WTC11 (cell line): Measurements from ENCODE around the gene PPP1R10. TPM values are rescaled to one million over a fixed set of nuclear protein-coding genes. Genes with fewer than 3 reads are reported as not detected.

Source experiments
- ATAC-seq: fragments of 200-7000 bp; cut with Tn5 transposase; 2 replicates; pipeline ENCODE4 v1.10.0; 2021; ENCODE audit warnings: mild to moderate bottlenecking, moderate library complexity
- CTCF ChIA-PET: fragments of 300-600 bp; sonication (Branson Sonifier 250); formaldehyde crosslinking; loops from one replicate; lab custom pipeline; 2021; ENCODE audit warnings: antibody characterized with exemption; lab: Charles Lee
- POLR2A ChIA-PET: fragments of 350-600 bp; sonication (Branson Sonifier 250); formaldehyde crosslinking; loops from one replicate; lab custom pipeline; 2021; ENCODE audit warnings: antibody characterized with exemption; lab: Charles Lee
- DNase-seq: peaks from one replicate; pipeline ENCODE4 v3.0.0; 2021; ENCODE audit warnings: low spot score
- H3K27ac Mint-ChIP-seq: 2 replicates; pipeline ENCODE4 v1.8.0; 2021; ENCODE audit warnings: mixed read lengths
- H3K27me3 Mint-ChIP-seq: 2 replicates; pipeline ENCODE4 v1.8.0; 2021; ENCODE audit warnings: low read depth, mild to moderate bottlenecking, moderate library complexity, mixed read lengths
- H3K36me3 Mint-ChIP-seq: 2 replicates; pipeline ENCODE4 v1.8.0; 2021; ENCODE audit warnings: mixed read lengths
- H3K4me1 Mint-ChIP-seq: 2 replicates; pipeline ENCODE4 v1.8.0; 2022; ENCODE audit warnings: mixed read lengths
- H3K4me3 Mint-ChIP-seq: 2 replicates; pipeline ENCODE4 v1.8.0; 2021; ENCODE audit warnings: mild to moderate bottlenecking, moderate library complexity, mixed read lengths
- H3K9me3 Mint-ChIP-seq: 2 replicates; pipeline ENCODE4 v1.8.0; 2021; ENCODE audit warnings: mixed read lengths
- FOXK1 ChIP-seq: sonication (generic); formaldehyde crosslinking; IDR thresholded peaks from 2 replicates; pipeline ENCODE4 v1.8.0; 2022; ENCODE audit warnings: mild to moderate bottlenecking, moderate library complexity, missing genetic modification reagents
- FOXP1 ChIP-seq: sonication (generic); formaldehyde crosslinking; IDR thresholded peaks from 2 replicates; pipeline ENCODE4 v1.8.0; 2022; ENCODE audit warnings: missing genetic modification reagents, mild to moderate bottlenecking, moderate library complexity, borderline replicate concordance
- GABPB1 ChIP-seq: sonication (generic); formaldehyde crosslinking; IDR thresholded peaks from 2 replicates; pipeline ENCODE4 v1.8.1; 2023; ENCODE audit warnings: mild to moderate bottlenecking, missing genetic modification reagents
- IRF1 ChIP-seq: sonication (generic); formaldehyde crosslinking; IDR thresholded peaks from 2 replicates; pipeline ENCODE4 v1.8.0; 2023; ENCODE audit warnings: missing genetic modification reagents
- IRF2 ChIP-seq: sonication (generic); formaldehyde crosslinking; IDR thresholded peaks from 2 replicates; pipeline ENCODE4 v1.8.0; 2022; ENCODE audit warnings: low read depth, missing genetic modification reagents, borderline replicate concordance
- JUN ChIP-seq: sonication (generic); formaldehyde crosslinking; IDR thresholded peaks from 2 replicates; pipeline ENCODE4 v1.8.0; 2023; ENCODE audit warnings: mild to moderate bottlenecking, missing genetic modification reagents
- NFE2L1 ChIP-seq: sonication (generic); formaldehyde crosslinking; IDR thresholded peaks from 2 replicates; pipeline ENCODE4 v1.8.1; 2023; ENCODE audit warnings: missing genetic modification reagents
- NFYB ChIP-seq: sonication (generic); formaldehyde crosslinking; conservative IDR thresholded peaks from 2 replicates; pipeline ENCODE4 v1.8.0; 2022; ENCODE audit warnings: low read depth, missing genetic modification reagents
- NR1H2 ChIP-seq: sonication (generic); formaldehyde crosslinking; IDR thresholded peaks from 2 replicates; pipeline ENCODE4 v1.9.0; 2021; ENCODE audit warnings: mild to moderate bottlenecking, moderate library complexity, missing genetic modification reagents
- NR2C2 ChIP-seq: sonication (generic); formaldehyde crosslinking; IDR thresholded peaks from 2 replicates; pipeline ENCODE4 v1.8.0; 2022; ENCODE audit warnings: mild to moderate bottlenecking, missing genetic modification reagents
- NR3C1 ChIP-seq: sonication (generic); formaldehyde crosslinking; conservative IDR thresholded peaks from 2 replicates; pipeline ENCODE4 v1.8.1; 2023; ENCODE audit warnings: low read depth, mild to moderate bottlenecking, missing genetic modification reagents
- OVOL2 ChIP-seq: fragments of 250-450 bp; sonication (Bioruptor Pico); IDR thresholded peaks from 2 replicates; pipeline ENCODE4 v1.9.0; 2021; ENCODE audit warnings: mild to moderate bottlenecking, borderline replicate concordance
- PRRX2 ChIP-seq: fragments of 250-450 bp; sonication (Bioruptor Pico); IDR thresholded peaks from 2 replicates; pipeline ENCODE4 v1.8.0; 2021; ENCODE audit warnings: mild to moderate bottlenecking
- SMAD4 ChIP-seq: sonication (generic); formaldehyde crosslinking; IDR thresholded peaks from 2 replicates; pipeline ENCODE4 v1.8.0; 2022; ENCODE audit warnings: mild to moderate bottlenecking, missing genetic modification reagents
- SP1 ChIP-seq: sonication (generic); formaldehyde crosslinking; conservative IDR thresholded peaks from 2 replicates; pipeline ENCODE4 v1.8.1; 2022; ENCODE audit warnings: missing genetic modification reagents
- TEAD4 ChIP-seq: sonication (generic); formaldehyde crosslinking; IDR thresholded peaks from 2 replicates; pipeline ENCODE4 v1.8.0; 2022; ENCODE audit warnings: mild to moderate bottlenecking, missing genetic modification reagents
- ZBTB43 ChIP-seq: sonication (generic); formaldehyde crosslinking; IDR thresholded peaks from 2 replicates; pipeline ENCODE4 v1.8.1; 2023; ENCODE audit warnings: mild to moderate bottlenecking, missing genetic modification reagents
- ZNF138 ChIP-seq: sonication (generic); formaldehyde crosslinking; conservative IDR thresholded peaks from 2 replicates; pipeline ENCODE4 v1.8.1; 2022; ENCODE audit warnings: mild to moderate bottlenecking, moderate library complexity, missing genetic modification reagents
- ZNF263 ChIP-seq: sonication (generic); formaldehyde crosslinking; IDR thresholded peaks from 2 replicates; pipeline ENCODE4 v1.8.1; 2022; ENCODE audit warnings: low read depth, mild to moderate bottlenecking, moderate library complexity, missing genetic modification reagents
- total RNA-seq: library from RNA; stranded (reverse); gene quantifications from 3 replicates; pipeline ENCODE4 v1.2.3, GENCODE V29; 2021
- TF ChIP-seq, protein P1 (sequence below): sonication (generic); formaldehyde crosslinking; IDR thresholded peaks from 2 replicates; pipeline ENCODE4 v1.8.0; 2022; ENCODE audit warnings: mild to moderate bottlenecking, missing genetic modification reagents
- TF ChIP-seq, protein P2 (sequence below): sonication (generic); formaldehyde crosslinking; IDR thresholded peaks from 2 replicates; pipeline ENCODE4 v1.8.1; 2023; ENCODE audit warnings: mild to moderate bottlenecking, missing genetic modification reagents
- TF ChIP-seq, protein P3 (sequence below): sonication (generic); formaldehyde crosslinking; IDR thresholded peaks from 2 replicates; pipeline ENCODE4 v1.8.1; 2023; ENCODE audit warnings: mild to moderate bottlenecking, missing genetic modification reagents, borderline replicate concordance
- TF ChIP-seq, protein P4 (sequence below): sonication (generic); formaldehyde crosslinking; IDR thresholded peaks from 2 replicates; pipeline ENCODE4 v1.8.1; 2023; ENCODE audit warnings: mild to moderate bottlenecking, missing genetic modification reagents, moderate library complexity

Gene PPP1R10
- total RNA-seq, 1 experiment from 2014 or later, result 83.1 TPM

GRCh38 chr6:30557683-30557981 is 59.4 kb downstream of the PPP1R10 start:
- peak overlapping the region; percentile 99 for H3K27ac Mint-ChIP-seq
- no peaks in the 10 kb centered on the region for H3K9me3 Mint-ChIP-seq
- H3K4me1 Mint-ChIP-seq, result peaks cover 20% of the 10 kb centered on the region
- no peaks in the 10 kb centered on the region for H3K27me3 Mint-ChIP-seq
- ChIA-PET POLR2A (interaction anchor here (1.3 kb wide), 1 partner anchor 57 kb away, joined by 5 read pairs; no protein-coding TSS in a partner anchor), CTCF (interaction anchor here (1.1 to 1.6 kb wide), 3 partner anchors 13 to 74 kb away, joined by 3 to 13 read pairs (median 4); no protein-coding TSS in a partner anchor)
- peak overlapping the region; percentile 92 for H3K4me3 Mint-ChIP-seq
- ATAC-seq, result no peak
- peaks cover 37% of the 10 kb centered on the region for H3K36me3 Mint-ChIP-seq
- TF ChIP-seq TEAD4 (CRISPR knock-in tag), result no peak
- no peak for TF ChIP-seq NR3C1 (CRISPR knock-in tag)
- no peak for TF ChIP-seq IRF1
- TF ChIP-seq, protein P1, sequence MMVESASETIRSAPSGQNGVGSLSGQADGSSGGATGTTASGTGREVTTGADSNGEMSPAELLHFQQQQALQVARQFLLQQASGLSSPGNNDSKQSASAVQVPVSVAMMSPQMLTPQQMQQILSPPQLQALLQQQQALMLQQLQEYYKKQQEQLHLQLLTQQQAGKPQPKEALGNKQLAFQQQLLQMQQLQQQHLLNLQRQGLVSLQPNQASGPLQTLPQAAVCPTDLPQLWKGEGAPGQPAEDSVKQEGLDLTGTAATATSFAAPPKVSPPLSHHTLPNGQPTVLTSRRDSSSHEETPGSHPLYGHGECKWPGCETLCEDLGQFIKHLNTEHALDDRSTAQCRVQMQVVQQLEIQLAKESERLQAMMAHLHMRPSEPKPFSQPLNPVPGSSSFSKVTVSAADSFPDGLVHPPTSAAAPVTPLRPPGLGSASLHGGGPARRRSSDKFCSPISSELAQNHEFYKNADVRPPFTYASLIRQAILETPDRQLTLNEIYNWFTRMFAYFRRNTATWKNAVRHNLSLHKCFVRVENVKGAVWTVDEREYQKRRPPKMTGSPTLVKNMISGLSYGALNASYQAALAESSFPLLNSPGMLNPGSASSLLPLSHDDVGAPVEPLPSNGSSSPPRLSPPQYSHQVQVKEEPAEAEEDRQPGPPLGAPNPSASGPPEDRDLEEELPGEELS (CRISPR knock-in tag), result no peak
- no peak for DNase-seq

DNA sequence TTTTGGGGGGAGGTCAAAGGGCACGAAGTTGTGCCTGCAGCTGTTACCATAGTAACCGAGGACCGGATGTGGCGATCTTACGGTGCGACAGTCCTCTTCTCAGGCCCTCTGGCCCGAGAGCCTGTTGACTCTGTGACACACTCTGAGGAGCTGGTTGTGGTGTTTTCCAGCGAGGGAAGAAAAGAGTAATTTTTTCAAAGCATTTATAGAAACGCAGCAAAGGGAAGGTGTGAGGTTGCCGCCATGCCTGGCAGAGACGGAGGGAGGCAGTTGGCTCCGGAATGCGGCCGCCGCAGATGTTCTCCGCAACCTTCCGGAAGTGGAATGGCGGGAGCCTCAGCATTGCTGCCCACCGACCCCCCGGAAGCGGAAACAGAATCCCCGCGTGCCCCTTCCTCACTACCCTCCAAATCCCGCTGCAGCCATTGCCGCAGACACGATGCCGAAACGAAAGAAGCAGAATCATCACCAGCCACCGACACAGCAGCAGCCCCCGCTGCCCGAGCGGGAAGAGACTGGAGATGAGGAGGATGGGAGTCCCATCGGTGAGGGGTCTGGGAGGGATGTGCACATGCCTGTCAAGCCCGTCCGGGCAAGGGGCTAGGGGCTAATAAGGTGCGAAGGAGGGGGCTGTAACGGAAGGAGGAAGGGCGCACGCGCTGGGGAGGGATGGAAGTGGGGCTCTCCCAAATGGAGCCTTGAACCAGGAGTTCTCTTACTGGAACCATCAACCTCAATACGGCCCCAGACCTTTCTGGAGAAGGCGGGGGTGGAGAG is 59.9 kb downstream of the PPP1R10 start, which contains the start of gene PRR3:
Gene PRR3, plus strand, starts transcription at position 390 of the 777 bp plus-strand sequence. Its CDS starts 50 bp downstream, at position 440.
- POLR2A ChIA-PET, result interaction anchor here (0.6 to 1.3 kb wide), 6 partner anchors 8 to 160 kb away, joined by 3 to 9 read pairs (median 4); partner anchors contain the start of genes ABCF1 and MDC1
- peak; percentile 89 for DNase-seq
- Mint-ChIP-seq H3K27ac (peak within 1 kb of the TSS; percentile 99), H3K4me1 (peaks cover 20% of the 10 kb centered on the region), H3K27me3 (no peaks in the 10 kb centered on the region), H3K9me3 (no peaks in the 10 kb centered on the region), H3K4me3 (peak within 1 kb of the TSS; percentile 92), H3K36me3 (peaks cover 37% of the 10 kb centered on the region)
- ATAC-seq, result peak; percentile 59
- CTCF ChIA-PET, result interaction anchor here (1.1 to 1.6 kb wide), 4 partner anchors 12 to 90 kb away, joined by 3 to 13 read pairs (median 4); no protein-coding TSS in a partner anchor
- peak; percentile 90 for TF ChIP-seq FOXK1 (CRISPR knock-in tag)
- peak; percentile 83 for TF ChIP-seq NR2C2 (CRISPR knock-in tag)
- peak; percentile 72; the same call in 1 of the 2 replicates for TF ChIP-seq SP1
- TF ChIP-seq PRRX2 (CRISPR knock-in tag), result no peak
- TF ChIP-seq FOXP1 (CRISPR knock-in tag), result peak; percentile 98
- TF ChIP-seq IRF2, result peak; percentile 88; the same call in 1 of the 2 replicates
- TF ChIP-seq, protein P2, sequence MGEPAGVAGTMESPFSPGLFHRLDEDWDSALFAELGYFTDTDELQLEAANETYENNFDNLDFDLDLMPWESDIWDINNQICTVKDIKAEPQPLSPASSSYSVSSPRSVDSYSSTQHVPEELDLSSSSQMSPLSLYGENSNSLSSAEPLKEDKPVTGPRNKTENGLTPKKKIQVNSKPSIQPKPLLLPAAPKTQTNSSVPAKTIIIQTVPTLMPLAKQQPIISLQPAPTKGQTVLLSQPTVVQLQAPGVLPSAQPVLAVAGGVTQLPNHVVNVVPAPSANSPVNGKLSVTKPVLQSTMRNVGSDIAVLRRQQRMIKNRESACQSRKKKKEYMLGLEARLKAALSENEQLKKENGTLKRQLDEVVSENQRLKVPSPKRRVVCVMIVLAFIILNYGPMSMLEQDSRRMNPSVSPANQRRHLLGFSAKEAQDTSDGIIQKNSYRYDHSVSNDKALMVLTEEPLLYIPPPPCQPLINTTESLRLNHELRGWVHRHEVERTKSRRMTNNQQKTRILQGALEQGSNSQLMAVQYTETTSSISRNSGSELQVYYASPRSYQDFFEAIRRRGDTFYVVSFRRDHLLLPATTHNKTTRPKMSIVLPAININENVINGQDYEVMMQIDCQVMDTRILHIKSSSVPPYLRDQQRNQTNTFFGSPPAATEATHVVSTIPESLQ (CRISPR knock-in tag), result no peak
- no peak for TF ChIP-seq OVOL2 (CRISPR knock-in tag)
- TF ChIP-seq NFYB, result no peak; the same call in 1 of the 2 replicates
- no peak for TF ChIP-seq ZNF263 (CRISPR knock-in tag)
- TF ChIP-seq SMAD4 (CRISPR knock-in tag), result peak; percentile 89; the same call in 1 of the 2 replicates
- TF ChIP-seq NFE2L1 (CRISPR knock-in tag), result peak; percentile 96
- TF ChIP-seq JUN (CRISPR knock-in tag), result no peak; the same call in none of the 2 replicates
- TF ChIP-seq, protein P3, sequence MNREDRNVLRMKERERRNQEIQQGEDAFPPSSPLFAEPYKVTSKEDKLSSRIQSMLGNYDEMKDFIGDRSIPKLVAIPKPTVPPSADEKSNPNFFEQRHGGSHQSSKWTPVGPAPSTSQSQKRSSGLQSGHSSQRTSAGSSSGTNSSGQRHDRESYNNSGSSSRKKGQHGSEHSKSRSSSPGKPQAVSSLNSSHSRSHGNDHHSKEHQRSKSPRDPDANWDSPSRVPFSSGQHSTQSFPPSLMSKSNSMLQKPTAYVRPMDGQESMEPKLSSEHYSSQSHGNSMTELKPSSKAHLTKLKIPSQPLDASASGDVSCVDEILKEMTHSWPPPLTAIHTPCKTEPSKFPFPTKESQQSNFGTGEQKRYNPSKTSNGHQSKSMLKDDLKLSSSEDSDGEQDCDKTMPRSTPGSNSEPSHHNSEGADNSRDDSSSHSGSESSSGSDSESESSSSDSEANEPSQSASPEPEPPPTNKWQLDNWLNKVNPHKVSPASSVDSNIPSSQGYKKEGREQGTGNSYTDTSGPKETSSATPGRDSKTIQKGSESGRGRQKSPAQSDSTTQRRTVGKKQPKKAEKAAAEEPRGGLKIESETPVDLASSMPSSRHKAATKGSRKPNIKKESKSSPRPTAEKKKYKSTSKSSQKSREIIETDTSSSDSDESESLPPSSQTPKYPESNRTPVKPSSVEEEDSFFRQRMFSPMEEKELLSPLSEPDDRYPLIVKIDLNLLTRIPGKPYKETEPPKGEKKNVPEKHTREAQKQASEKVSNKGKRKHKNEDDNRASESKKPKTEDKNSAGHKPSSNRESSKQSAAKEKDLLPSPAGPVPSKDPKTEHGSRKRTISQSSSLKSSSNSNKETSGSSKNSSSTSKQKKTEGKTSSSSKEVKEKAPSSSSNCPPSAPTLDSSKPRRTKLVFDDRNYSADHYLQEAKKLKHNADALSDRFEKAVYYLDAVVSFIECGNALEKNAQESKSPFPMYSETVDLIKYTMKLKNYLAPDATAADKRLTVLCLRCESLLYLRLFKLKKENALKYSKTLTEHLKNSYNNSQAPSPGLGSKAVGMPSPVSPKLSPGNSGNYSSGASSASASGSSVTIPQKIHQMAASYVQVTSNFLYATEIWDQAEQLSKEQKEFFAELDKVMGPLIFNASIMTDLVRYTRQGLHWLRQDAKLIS (CRISPR knock-in tag), result peak; percentile 47; the same call in 1 of the 2 replicates
- TF ChIP-seq GABPB1 (CRISPR knock-in tag), result peak; percentile 90
- 0 out of 2 replicates have a peak, but pooled peaks have one; percentile 82 for TF ChIP-seq NR1H2
- no peak for TF ChIP-seq ZNF138
- TF ChIP-seq, protein P4, sequence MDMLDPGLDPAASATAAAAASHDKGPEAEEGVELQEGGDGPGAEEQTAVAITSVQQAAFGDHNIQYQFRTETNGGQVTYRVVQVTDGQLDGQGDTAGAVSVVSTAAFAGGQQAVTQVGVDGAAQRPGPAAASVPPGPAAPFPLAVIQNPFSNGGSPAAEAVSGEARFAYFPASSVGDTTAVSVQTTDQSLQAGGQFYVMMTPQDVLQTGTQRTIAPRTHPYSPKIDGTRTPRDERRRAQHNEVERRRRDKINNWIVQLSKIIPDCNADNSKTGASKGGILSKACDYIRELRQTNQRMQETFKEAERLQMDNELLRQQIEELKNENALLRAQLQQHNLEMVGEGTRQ (CRISPR knock-in tag), result peak; percentile 56
- peak; percentile 95 for TF ChIP-seq ZBTB43 (CRISPR knock-in tag)
